Chondrocyte (in vitro differentiated cells): Measurements from ENCODE around the gene TCAIM. TPM values are rescaled to one million over a fixed set of nuclear protein-coding genes. Genes with fewer than 3 reads are reported as not detected.
"Not testable (repeated sequence)": the region's sequence is repeated elsewhere in the genome, so short reads cannot be mapped to it uniquely, and the experiment has no call there.

ENCODE experiments used
- DNase-seq: peaks from one replicate; pipeline ENCODE4 v3.0.0; 2021; ENCODE audit warnings: mixed read lengths, low spot score
- H3K27ac Mint-ChIP-seq: one replicate; pipeline ENCODE4 v1.8.0; 2021; ENCODE audit warnings: mild to moderate bottlenecking, moderate library complexity, mixed read lengths; ENCODE audit not compliant: unreplicated experiment
- H3K27me3 Mint-ChIP-seq: 2 replicates; pipeline ENCODE4 v1.8.0; 2021; ENCODE audit warnings: low read depth, mixed read lengths
- H3K36me3 Mint-ChIP-seq: 2 replicates; pipeline ENCODE4 v1.8.0; 2021; ENCODE audit warnings: low read depth, mixed read lengths
- H3K4me1 Mint-ChIP-seq: 2 replicates; pipeline ENCODE4 v1.8.0; 2021; ENCODE audit warnings: low read depth, mild to moderate bottlenecking, mixed read lengths
- H3K4me3 Mint-ChIP-seq: one replicate; pipeline ENCODE4 v1.8.0; 2021; ENCODE audit warnings: mild to moderate bottlenecking, moderate library complexity, mixed read lengths; ENCODE audit not compliant: unreplicated experiment
- H3K9me3 Mint-ChIP-seq: 2 replicates; pipeline ENCODE4 v1.8.0; 2021; ENCODE audit warnings: low read depth, mixed read lengths
- total RNA-seq: library from RNA; stranded (reverse); gene quantifications from 3 replicates; pipeline ENCODE4 v1.2.1, GENCODE V29; 2021
- TF ChIP-seq, protein P1 (sequence below): fragments of 200-600 bp; sonication (generic); IDR thresholded peaks from 2 replicates; pipeline ENCODE4 v1.5.0; 2021; ENCODE audit warnings: antibody characterized with exemption, mild to moderate bottlenecking, moderate library complexity

TCAIM gene
- total RNA-seq, 1 donor from 2014 or later = 24.1 TPM

DNA sequence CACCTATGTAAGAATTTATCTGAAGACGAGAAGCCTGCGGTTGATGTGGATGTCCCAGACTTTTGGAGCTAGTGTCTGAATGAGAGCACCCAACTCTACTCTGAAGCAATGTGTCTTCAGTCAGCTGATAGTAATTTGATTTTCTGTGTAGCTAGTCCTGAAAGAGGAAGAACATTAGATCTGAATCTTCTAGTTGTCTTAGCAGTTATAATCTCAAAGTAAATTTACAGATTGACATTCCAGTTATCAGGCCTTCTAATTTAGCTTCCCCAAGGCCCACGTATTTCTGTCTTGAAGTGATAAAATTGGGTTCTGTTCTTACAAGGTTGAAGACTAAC is 1.5 kb downstream of the TCAIM start:
- no peak for DNase-seq
- peaks cover 1% of the 10 kb centered on the region for H3K36me3 Mint-ChIP-seq
- H3K27me3 Mint-ChIP-seq = no peaks in the 10 kb centered on the region
- TF ChIP-seq, protein P1, sequence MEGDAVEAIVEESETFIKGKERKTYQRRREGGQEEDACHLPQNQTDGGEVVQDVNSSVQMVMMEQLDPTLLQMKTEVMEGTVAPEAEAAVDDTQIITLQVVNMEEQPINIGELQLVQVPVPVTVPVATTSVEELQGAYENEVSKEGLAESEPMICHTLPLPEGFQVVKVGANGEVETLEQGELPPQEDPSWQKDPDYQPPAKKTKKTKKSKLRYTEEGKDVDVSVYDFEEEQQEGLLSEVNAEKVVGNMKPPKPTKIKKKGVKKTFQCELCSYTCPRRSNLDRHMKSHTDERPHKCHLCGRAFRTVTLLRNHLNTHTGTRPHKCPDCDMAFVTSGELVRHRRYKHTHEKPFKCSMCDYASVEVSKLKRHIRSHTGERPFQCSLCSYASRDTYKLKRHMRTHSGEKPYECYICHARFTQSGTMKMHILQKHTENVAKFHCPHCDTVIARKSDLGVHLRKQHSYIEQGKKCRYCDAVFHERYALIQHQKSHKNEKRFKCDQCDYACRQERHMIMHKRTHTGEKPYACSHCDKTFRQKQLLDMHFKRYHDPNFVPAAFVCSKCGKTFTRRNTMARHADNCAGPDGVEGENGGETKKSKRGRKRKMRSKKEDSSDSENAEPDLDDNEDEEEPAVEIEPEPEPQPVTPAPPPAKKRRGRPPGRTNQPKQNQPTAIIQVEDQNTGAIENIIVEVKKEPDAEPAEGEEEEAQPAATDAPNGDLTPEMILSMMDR = no peak
- H3K4me1 Mint-ChIP-seq = peaks cover 43% of the 10 kb centered on the region
- H3K4me3 Mint-ChIP-seq = peak overlapping the region; percentile 99
- no peaks in the 10 kb centered on the region for H3K9me3 Mint-ChIP-seq
- H3K27ac Mint-ChIP-seq = peak overlapping the region; percentile 98

DNA sequence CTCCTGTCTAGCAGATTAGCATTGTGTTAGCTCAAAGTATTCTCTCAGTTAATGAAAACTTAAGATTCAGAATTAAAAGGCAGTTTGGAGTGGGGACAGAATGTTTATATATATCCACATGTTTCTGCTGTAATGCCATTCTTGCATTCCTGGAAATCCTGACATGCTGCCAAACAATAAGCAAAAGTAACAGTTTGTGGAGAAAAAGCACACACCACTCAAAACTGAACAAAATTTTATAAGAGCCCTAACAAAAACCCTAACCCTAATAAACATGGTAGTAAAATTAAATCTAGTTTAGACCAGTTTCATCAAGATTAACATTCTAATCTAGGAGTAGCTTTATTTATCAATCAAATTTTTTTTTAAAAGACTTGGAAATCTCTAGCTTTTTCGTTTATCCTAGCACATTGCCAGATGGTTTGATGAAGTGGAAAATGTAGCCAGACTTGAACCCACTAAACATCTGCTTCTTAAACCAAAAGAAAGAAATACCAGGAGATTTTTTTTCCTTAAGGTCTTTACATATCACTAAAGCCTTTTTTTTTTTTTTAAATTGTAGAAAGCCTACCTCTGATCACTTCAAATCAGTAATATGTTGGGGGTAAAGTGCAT is 3.7 kb downstream of the TCAIM start:
- H3K27me3 Mint-ChIP-seq = no peaks in the 10 kb centered on the region
- peak overlapping the region; percentile 83 for H3K27ac Mint-ChIP-seq
- TF ChIP-seq, protein P1 = no peak
- no peaks in the 10 kb centered on the region for H3K9me3 Mint-ChIP-seq
- H3K4me3 Mint-ChIP-seq = no peak overlapping the region
- no peak for DNase-seq
- H3K36me3 Mint-ChIP-seq = peaks cover 1% of the 10 kb centered on the region
- peaks cover 40% of the 10 kb centered on the region for H3K4me1 Mint-ChIP-seq

DNA sequence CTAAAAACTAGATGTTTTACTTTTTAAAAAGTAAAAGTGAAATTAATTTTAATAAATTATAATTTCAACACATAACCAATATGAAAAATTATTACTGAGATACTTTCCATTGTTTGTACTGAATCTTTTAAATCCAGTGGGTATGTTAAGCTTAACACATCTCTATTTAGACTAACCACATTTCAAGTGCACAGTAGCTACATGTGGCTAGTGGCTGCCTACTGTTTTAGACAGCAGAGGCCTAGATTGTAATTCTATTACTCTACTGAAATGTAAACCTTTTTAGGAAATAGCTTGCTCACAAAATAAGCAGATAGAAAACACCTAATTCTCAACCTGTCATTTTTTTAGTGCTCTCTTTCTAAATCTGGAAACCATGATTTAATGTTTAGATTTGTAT is 4.9 kb downstream of the TCAIM start:
- peaks cover 1% of the 10 kb centered on the region for H3K36me3 Mint-ChIP-seq
- no peak overlapping the region for H3K4me3 Mint-ChIP-seq
- DNase-seq = no peak
- no peak overlapping the region for H3K27ac Mint-ChIP-seq
- TF ChIP-seq, protein P1 = no peak
- H3K27me3 Mint-ChIP-seq = no peaks in the 10 kb centered on the region
- no peaks in the 10 kb centered on the region for H3K9me3 Mint-ChIP-seq
- H3K4me1 Mint-ChIP-seq = peaks cover 35% of the 10 kb centered on the region

DNA sequence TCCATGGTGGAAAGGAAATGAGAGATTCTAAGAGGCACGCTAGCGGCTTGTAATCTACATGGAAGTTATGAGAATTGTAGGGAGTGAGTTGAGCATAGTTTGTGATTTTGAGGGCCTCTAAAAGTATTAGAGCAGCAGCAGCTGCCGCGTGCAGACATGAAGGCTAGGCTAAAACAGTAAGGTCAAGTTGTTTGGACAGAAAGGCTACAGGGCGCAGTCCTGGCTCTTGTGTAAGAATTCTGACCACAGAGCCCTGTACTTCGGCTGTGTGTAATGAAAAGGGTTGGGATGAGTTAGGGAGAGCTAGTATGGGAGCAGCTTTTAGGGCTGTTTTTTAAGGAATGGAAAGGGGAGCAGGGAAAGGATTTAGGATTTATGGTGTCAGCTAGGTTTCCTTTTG is 8.0 kb downstream of the TCAIM start:
- not testable (repeated sequence) for H3K36me3 Mint-ChIP-seq, H3K4me3 Mint-ChIP-seq, H3K27ac Mint-ChIP-seq, H3K9me3 Mint-ChIP-seq, DNase-seq, H3K27me3 Mint-ChIP-seq
- H3K4me1 Mint-ChIP-seq = peaks cover 22% of the 10 kb centered on the region

GRCh38 chr3:44348993-44349392 is 10.4 kb downstream of the TCAIM start:
- H3K4me3 Mint-ChIP-seq = no peak overlapping the region
- H3K9me3 Mint-ChIP-seq = peaks cover 6% of the 10 kb centered on the region
- H3K27ac Mint-ChIP-seq = peak overlapping the region; percentile 39
- TF ChIP-seq, protein P1 = no peak
- peaks cover 9% of the 10 kb centered on the region for H3K4me1 Mint-ChIP-seq
- peaks cover 7% of the 10 kb centered on the region for H3K36me3 Mint-ChIP-seq
- no peak for DNase-seq
- no peaks in the 10 kb centered on the region for H3K27me3 Mint-ChIP-seq

- no peak overlapping the region for H3K4me3 Mint-ChIP-seq
- peaks cover 12% of the 10 kb centered on the region for H3K36me3 Mint-ChIP-seq
- DNase-seq = no peak
- TF ChIP-seq, protein P1 = no peak
- H3K4me1 Mint-ChIP-seq = peaks cover 33% of the 10 kb centered on the region
- H3K27me3 Mint-ChIP-seq = no peaks in the 10 kb centered on the region
- H3K27ac Mint-ChIP-seq = no peak overlapping the region
- H3K9me3 Mint-ChIP-seq = peaks cover 10% of the 10 kb centered on the region
These were observed 14.9 kb downstream of the TCAIM start for GRCh38 chr3:44353355-44353924.
